Measurements from ENCODE around the gene PRR13.

The PRR13 gene

GRCh38 chr12:53456654-53457366 is 15.3 kb downstream of the PRR13 start:
- Mint-ChIP-seq H3K27me3 (no peaks in the 10 kb centered on the region), H3K4me3 (no peak overlapping the region), H3K27ac (peak overlapping the region; percentile 45), H3K9me3 (no peaks in the 10 kb centered on the region), H3K4me1 (ENCODE audit: low read depth) (peaks cover 69% of the 10 kb centered on the region), H3K36me3 (ENCODE audit: low read depth) (peaks cover 90% of the 10 kb centered on the region)

- H3K4me1 Mint-ChIP-seq (ENCODE audit: low read depth), result peaks cover 69% of the 10 kb centered on the region
Measured at GRCh38 chr12:53459097-53459496, 17.6 kb downstream of the PRR13 start.

GRCh38 chr12:53461059-53461458 is 19.5 kb downstream of the PRR13 start:
- Mint-ChIP-seq H3K4me1 (ENCODE audit: low read depth) (peaks cover 54% of the 10 kb centered on the region), H3K9me3 (no peaks in the 10 kb centered on the region), H3K27me3 (no peaks in the 10 kb centered on the region), H3K36me3 (ENCODE audit: low read depth) (peaks cover 96% of the 10 kb centered on the region), H3K27ac (peak overlapping the region; percentile 78), H3K4me3 (peak overlapping the region; percentile 28)

More at GRCh38 chr12:53459097-53459496, 17.6 kb downstream of the PRR13 start:
- peak overlapping the region; percentile 37 for H3K27ac Mint-ChIP-seq
- peaks cover 97% of the 10 kb centered on the region for H3K36me3 Mint-ChIP-seq (ENCODE audit: low read depth)
- H3K4me3 Mint-ChIP-seq, result no peak overlapping the region
- no peaks in the 10 kb centered on the region for H3K27me3 Mint-ChIP-seq
- H3K9me3 Mint-ChIP-seq, result no peaks in the 10 kb centered on the region

- peaks cover 58% of the 10 kb centered on the region for H3K4me1 Mint-ChIP-seq (ENCODE audit: low read depth)
- H3K9me3 Mint-ChIP-seq, result no peaks in the 10 kb centered on the region
- no peaks in the 10 kb centered on the region for H3K27me3 Mint-ChIP-seq
- peaks cover 98% of the 10 kb centered on the region for H3K36me3 Mint-ChIP-seq (ENCODE audit: low read depth)
- no peak overlapping the region for H3K4me3 Mint-ChIP-seq
- no peak overlapping the region for H3K27ac Mint-ChIP-seq
Measured at GRCh38 chr12:53461591-53461990, 20.1 kb downstream of the PRR13 start.

- H3K4me1 Mint-ChIP-seq (ENCODE audit: low read depth), result peaks cover 59% of the 10 kb centered on the region
- peak overlapping the region; percentile 76 for H3K27ac Mint-ChIP-seq
- no peaks in the 10 kb centered on the region for H3K9me3 Mint-ChIP-seq
- H3K4me3 Mint-ChIP-seq, result no peak overlapping the region
- no peaks in the 10 kb centered on the region for H3K27me3 Mint-ChIP-seq
- H3K36me3 Mint-ChIP-seq (ENCODE audit: low read depth), result peaks cover 98% of the 10 kb centered on the region
Measured at GRCh38 chr12:53462935-53463334, 21.4 kb downstream of the PRR13 start.

GRCh38 chr12:53463802-53464560 is 22.4 kb downstream of the PRR13 start:
- Mint-ChIP-seq H3K4me3 (no peak overlapping the region), H3K4me1 (ENCODE audit: low read depth) (peaks cover 55% of the 10 kb centered on the region), H3K27ac (no peak overlapping the region), H3K36me3 (ENCODE audit: low read depth) (peaks cover 98% of the 10 kb centered on the region), H3K9me3 (no peaks in the 10 kb centered on the region), H3K27me3 (no peaks in the 10 kb centered on the region)

GRCh38 chr12:53464685-53465418 is 23.3 kb downstream of the PRR13 start:
- Mint-ChIP-seq H3K9me3 (no peaks in the 10 kb centered on the region), H3K4me1 (ENCODE audit: low read depth) (peaks cover 49% of the 10 kb centered on the region), H3K4me3 (no peak overlapping the region), H3K36me3 (ENCODE audit: low read depth) (peaks cover 90% of the 10 kb centered on the region), H3K27ac (peak overlapping the region; percentile 9), H3K27me3 (no peaks in the 10 kb centered on the region)

- no peaks in the 10 kb centered on the region for H3K27me3 Mint-ChIP-seq
- H3K27ac Mint-ChIP-seq, result peak overlapping the region; percentile 72
- no peak overlapping the region for H3K4me3 Mint-ChIP-seq
- peaks cover 45% of the 10 kb centered on the region for H3K4me1 Mint-ChIP-seq (ENCODE audit: low read depth)
- H3K36me3 Mint-ChIP-seq (ENCODE audit: low read depth), result peaks cover 86% of the 10 kb centered on the region
- no peaks in the 10 kb centered on the region for H3K9me3 Mint-ChIP-seq
Measured at GRCh38 chr12:53465679-53466078, 24.1 kb downstream of the PRR13 start.

GRCh38 chr12:53466640-53467039 is 25.1 kb downstream of the PRR13 start:
- H3K36me3 Mint-ChIP-seq (ENCODE audit: low read depth), result peaks cover 85% of the 10 kb centered on the region
- H3K9me3 Mint-ChIP-seq, result no peaks in the 10 kb centered on the region
- no peak overlapping the region for H3K4me3 Mint-ChIP-seq
- peak overlapping the region; percentile 61 for H3K27ac Mint-ChIP-seq
- H3K27me3 Mint-ChIP-seq, result no peaks in the 10 kb centered on the region
- H3K4me1 Mint-ChIP-seq (ENCODE audit: low read depth), result peaks cover 44% of the 10 kb centered on the region

GRCh38 chr12:53467082-53467481 is 25.5 kb downstream of the PRR13 start:
- Mint-ChIP-seq H3K27ac (peak overlapping the region; percentile 61), H3K9me3 (no peaks in the 10 kb centered on the region), H3K4me3 (no peak overlapping the region), H3K4me1 (ENCODE audit: low read depth) (peaks cover 46% of the 10 kb centered on the region), H3K36me3 (ENCODE audit: low read depth) (peaks cover 85% of the 10 kb centered on the region), H3K27me3 (no peaks in the 10 kb centered on the region)

- H3K4me3 Mint-ChIP-seq, result no peak overlapping the region
- H3K36me3 Mint-ChIP-seq (ENCODE audit: low read depth), result peaks cover 85% of the 10 kb centered on the region
- no peaks in the 10 kb centered on the region for H3K9me3 Mint-ChIP-seq
- no peaks in the 10 kb centered on the region for H3K27me3 Mint-ChIP-seq
- H3K27ac Mint-ChIP-seq, result peak overlapping the region; percentile 45
- peaks cover 49% of the 10 kb centered on the region for H3K4me1 Mint-ChIP-seq (ENCODE audit: low read depth)
Measured at GRCh38 chr12:53467880-53468279, 26.3 kb downstream of the PRR13 start.

- Mint-ChIP-seq H3K4me3 (no peak overlapping the region), H3K4me1 (ENCODE audit: low read depth) (peaks cover 48% of the 10 kb centered on the region), H3K9me3 (no peaks in the 10 kb centered on the region), H3K27ac (peak overlapping the region; percentile 75), H3K36me3 (ENCODE audit: low read depth) (peaks cover 83% of the 10 kb centered on the region), H3K27me3 (no peaks in the 10 kb centered on the region)
Measured at GRCh38 chr12:53468282-53468681, 26.7 kb downstream of the PRR13 start.

GRCh38 chr12:53472056-53472582 is 30.6 kb downstream of the PRR13 start:
- Mint-ChIP-seq H3K9me3 (no peaks in the 10 kb centered on the region), H3K4me1 (ENCODE audit: low read depth) (peaks cover 65% of the 10 kb centered on the region), H3K27me3 (no peaks in the 10 kb centered on the region), H3K36me3 (ENCODE audit: low read depth) (peaks cover 85% of the 10 kb centered on the region), H3K27ac (no peak overlapping the region), H3K4me3 (no peak overlapping the region)

GRCh38 chr12:53474077-53474476 is 32.5 kb downstream of the PRR13 start:
- Mint-ChIP-seq H3K9me3 (no peaks in the 10 kb centered on the region), H3K27me3 (no peaks in the 10 kb centered on the region), H3K36me3 (ENCODE audit: low read depth) (peaks cover 81% of the 10 kb centered on the region), H3K4me3 (peak overlapping the region; percentile 38), H3K4me1 (ENCODE audit: low read depth) (peaks cover 66% of the 10 kb centered on the region), H3K27ac (peak overlapping the region; percentile 90)

GRCh38 chr12:53474819-53475218 is 33.3 kb downstream of the PRR13 start:
- Mint-ChIP-seq H3K27ac (peak overlapping the region; percentile 90), H3K27me3 (no peaks in the 10 kb centered on the region), H3K9me3 (no peaks in the 10 kb centered on the region), H3K4me1 (ENCODE audit: low read depth) (peaks cover 66% of the 10 kb centered on the region), H3K4me3 (peak overlapping the region; percentile 38), H3K36me3 (ENCODE audit: low read depth) (peaks cover 88% of the 10 kb centered on the region)

Data from stimulated activated naive CD8-positive, alpha-beta T cell treated with anti-CD3 and anti-CD28 coated beads, Interleukin-15, Interleukin-2, amounts not matched to agents 100 ng/mL and 50 ng/mL, for 24 hours (primary cell).